Measurements from ENCODE around the gene ARPP21.

- no peak for TF ChIP-seq POLR2A (IDR thresholded peaks at IDR 0.05)
- no peak for TF ChIP-seq CTCF (IDR thresholded peaks at IDR 0.05)
Observed at GRCh38 chr3:35601959-35602358, 37.4 kb upstream of the ARPP21 start.
